ENCODE measurements around the gene AIG1. TPM values are rescaled to one million over a fixed set of nuclear protein-coding genes. Genes with fewer than 3 reads are reported as not detected.

The AIG1 gene
- total RNA-seq, 2 experiments from 2014 or later, result 11.7 to 12.1 TPM

DNA sequence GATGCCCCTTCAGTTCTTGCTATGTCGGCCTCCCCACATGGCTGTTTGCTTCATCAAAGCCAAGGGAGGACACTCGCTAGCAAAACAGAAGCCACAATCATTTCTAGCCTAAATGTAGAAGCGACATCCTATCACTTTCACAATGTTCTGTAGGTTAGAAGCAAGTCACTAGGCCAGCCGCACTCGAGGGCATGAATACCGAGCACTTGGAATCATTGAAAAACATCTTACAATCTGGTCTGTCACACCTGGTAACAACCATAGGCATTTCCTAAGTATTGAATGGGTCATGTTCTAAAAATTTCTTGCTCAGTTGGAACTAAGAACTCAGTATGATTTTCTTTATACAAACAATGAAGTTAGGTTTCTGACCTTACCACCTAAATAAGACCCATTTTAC lies 192.3 kb downstream of the AIG1 start:
- ChIA-PET CTCF (no interaction called here), POLR2A (no interaction called here)
- DNase-seq, result no peak
- H3K9me3 Mint-ChIP-seq, result no peaks in the 10 kb centered on the region
- H3K4me1 Mint-ChIP-seq, result no peaks in the 10 kb centered on the region
- no peak overlapping the region for H3K4me3 Mint-ChIP-seq
- H3K27ac Mint-ChIP-seq, result no peak overlapping the region
- no peaks in the 10 kb centered on the region for H3K27me3 Mint-ChIP-seq
- no peaks in the 10 kb centered on the region for H3K36me3 Mint-ChIP-seq (ENCODE audit: low read depth)

DNA sequence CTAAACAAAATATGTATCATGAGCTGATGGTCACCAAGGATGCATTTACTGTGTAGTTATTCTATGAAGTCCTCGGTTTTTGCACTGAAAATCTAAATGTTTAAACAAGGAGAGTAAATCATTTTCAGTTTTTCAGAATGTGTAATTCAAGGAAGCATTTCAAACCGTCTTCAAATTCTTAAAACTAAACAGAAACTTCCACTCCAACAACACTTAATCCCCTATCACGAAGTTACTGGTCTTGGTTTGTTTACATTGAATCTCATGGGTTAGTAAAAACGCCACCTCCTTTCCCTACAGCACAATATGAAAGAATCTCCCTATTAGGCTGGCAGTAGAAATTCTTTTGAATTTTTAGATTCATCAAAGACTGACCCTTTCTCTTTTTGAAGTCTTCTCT lies 192.9 kb downstream of the AIG1 start:
- no peaks in the 10 kb centered on the region for H3K36me3 Mint-ChIP-seq (ENCODE audit: low read depth)
- ChIA-PET CTCF (no interaction called here), POLR2A (no interaction called here)
- H3K4me3 Mint-ChIP-seq, result no peak overlapping the region
- H3K4me1 Mint-ChIP-seq, result no peaks in the 10 kb centered on the region
- no peak overlapping the region for H3K27ac Mint-ChIP-seq
- H3K27me3 Mint-ChIP-seq, result no peaks in the 10 kb centered on the region
- no peak for DNase-seq
- no peaks in the 10 kb centered on the region for H3K9me3 Mint-ChIP-seq

DNA sequence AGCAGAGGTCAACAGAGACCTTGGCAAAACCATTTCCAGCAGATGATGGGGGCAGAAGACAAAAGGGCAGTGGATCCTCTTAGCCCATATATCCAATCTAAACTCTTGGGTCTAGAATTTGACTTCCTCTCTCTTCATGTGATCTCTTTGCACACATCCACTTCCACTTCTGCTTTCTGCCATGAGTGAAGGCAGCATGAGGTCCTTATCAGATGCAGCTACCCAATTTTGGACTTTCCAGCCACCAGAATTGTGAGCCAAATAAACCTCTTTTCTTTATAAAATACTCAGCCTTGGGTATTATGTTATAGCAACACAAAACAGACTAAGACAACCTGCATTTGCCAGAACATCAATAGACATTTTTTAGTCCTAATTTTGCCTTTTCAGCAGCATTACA lies 198.3 kb downstream of the AIG1 start:
- Mint-ChIP-seq H3K27me3 (no peaks in the 10 kb centered on the region), H3K4me3 (no peak overlapping the region), H3K27ac (no peak overlapping the region), H3K9me3 (peaks cover 2% of the 10 kb centered on the region), H3K4me1 (no peaks in the 10 kb centered on the region), H3K36me3 (ENCODE audit: low read depth) (no peaks in the 10 kb centered on the region)
- POLR2A ChIA-PET, result no interaction called here
- DNase-seq, result no peak
- CTCF ChIA-PET, result no interaction called here

DNA sequence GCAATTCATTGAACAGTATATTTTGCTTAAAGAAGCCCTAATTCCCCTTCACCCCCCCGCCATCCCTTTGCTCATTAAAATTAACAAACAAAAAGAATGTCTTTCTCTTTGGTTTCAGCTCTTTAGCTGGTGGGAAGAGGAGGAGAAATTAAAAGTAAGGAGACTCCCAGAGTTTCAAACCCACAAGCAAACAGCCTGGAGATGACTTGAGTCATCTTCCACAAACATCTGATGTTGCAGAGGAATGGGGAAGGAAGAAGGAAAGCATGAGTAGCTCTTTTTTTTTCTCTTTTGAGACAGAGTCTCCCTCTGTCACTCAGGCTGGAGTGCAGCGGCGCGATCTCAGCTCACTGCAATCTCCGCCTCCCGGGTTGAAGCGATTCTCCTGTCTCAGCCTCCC lies 200.2 kb downstream of the AIG1 start:
- H3K27me3 Mint-ChIP-seq, result no peaks in the 10 kb centered on the region
- H3K4me1 Mint-ChIP-seq, result no peaks in the 10 kb centered on the region
- H3K4me3 Mint-ChIP-seq, result no peak overlapping the region
- POLR2A ChIA-PET, result no interaction called here
- no peak overlapping the region for H3K27ac Mint-ChIP-seq
- no peaks in the 10 kb centered on the region for H3K36me3 Mint-ChIP-seq (ENCODE audit: low read depth)
- DNase-seq, result no peak
- CTCF ChIA-PET, result interaction anchor here (1.4 to 1.7 kb wide), 2 partner anchors 13 to 14 kb away, joined by 4 read pairs; no protein-coding TSS in a partner anchor
- peaks cover 2% of the 10 kb centered on the region for H3K9me3 Mint-ChIP-seq

DNA sequence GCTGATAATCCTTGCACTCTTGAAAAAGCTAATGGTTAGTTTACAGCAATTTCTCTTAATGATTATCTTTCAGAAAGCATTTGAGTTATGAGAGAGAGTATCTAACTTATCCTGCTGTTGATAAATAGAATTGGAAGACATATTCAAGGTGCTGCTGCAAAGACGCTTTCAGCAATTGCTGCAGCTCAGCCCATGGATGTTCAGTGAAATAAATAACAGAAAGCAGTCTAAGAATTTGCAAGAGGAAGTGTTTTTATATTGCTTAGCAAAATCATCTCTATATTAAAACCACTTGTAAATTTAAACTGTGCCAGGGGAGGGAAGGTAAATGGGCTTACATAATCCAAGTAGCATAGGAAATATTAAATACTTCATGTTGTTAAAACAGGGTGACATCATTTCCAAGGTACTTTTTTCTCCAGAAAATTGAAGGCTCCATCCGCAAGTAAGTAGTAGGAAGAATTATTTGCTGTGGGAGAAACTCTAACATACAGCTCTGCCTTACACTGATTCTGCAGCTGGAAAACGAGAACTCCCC lies 201.3 kb downstream of the AIG1 start:
- H3K27ac Mint-ChIP-seq, result no peak overlapping the region
- DNase-seq, result no peak
- no peak overlapping the region for H3K4me3 Mint-ChIP-seq
- H3K27me3 Mint-ChIP-seq, result no peaks in the 10 kb centered on the region
- ChIA-PET POLR2A (no interaction called here), CTCF (interaction anchor here (1.4 to 1.7 kb wide), 2 partner anchors 12 to 13 kb away, joined by 4 read pairs; no protein-coding TSS in a partner anchor)
- H3K4me1 Mint-ChIP-seq, result no peaks in the 10 kb centered on the region
- H3K9me3 Mint-ChIP-seq, result peaks cover 2% of the 10 kb centered on the region
- H3K36me3 Mint-ChIP-seq (ENCODE audit: low read depth), result no peaks in the 10 kb centered on the region

DNA sequence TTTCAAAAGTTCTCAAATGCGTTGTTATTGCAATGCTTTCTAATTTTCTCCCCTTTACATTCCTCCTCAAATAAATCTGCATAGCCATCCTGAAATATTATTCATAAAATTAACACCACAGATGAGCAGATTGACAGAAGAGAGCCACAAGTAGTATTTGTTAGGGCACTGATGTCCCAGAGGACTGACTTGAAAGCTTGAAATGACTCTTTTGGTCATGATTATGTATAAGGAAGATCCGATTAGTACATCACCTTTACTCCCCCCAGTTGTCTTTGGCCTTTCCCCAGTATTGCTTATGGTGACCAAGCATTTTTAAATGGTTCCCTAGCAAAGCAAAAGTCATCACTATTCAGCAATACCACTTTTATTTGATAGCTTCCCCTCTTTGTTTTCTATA lies 202.2 kb downstream of the AIG1 start:
- CTCF ChIA-PET, result interaction anchor here (0.6 kb wide), 1 partner anchor 1275 kb away, joined by 4 read pairs; no protein-coding TSS in a partner anchor
- no peaks in the 10 kb centered on the region for H3K36me3 Mint-ChIP-seq (ENCODE audit: low read depth)
- POLR2A ChIA-PET, result no interaction called here
- peaks cover 2% of the 10 kb centered on the region for H3K9me3 Mint-ChIP-seq
- H3K4me1 Mint-ChIP-seq, result no peaks in the 10 kb centered on the region
- H3K27ac Mint-ChIP-seq, result no peak overlapping the region
- no peaks in the 10 kb centered on the region for H3K27me3 Mint-ChIP-seq
- no peak overlapping the region for H3K4me3 Mint-ChIP-seq
- DNase-seq, result no peak

DNA sequence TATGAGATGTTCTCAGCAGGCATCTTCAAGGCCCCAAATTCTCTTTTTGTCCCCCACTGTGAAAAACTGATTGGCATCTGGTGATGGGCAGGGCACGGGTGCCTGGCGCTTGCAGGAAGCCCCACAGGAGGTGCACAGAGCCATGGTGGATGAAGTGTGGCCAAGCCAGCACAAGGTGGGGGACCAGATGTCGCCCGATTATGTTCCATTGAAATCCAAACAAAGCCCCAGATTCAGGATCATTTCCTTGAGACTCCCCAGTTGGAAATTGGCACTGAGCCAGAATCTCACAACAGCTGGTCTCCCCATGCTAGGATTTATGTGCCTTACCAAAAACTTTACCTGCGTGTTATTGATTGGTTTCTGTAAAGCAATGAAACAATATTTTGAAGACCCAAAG lies 203.7 kb downstream of the AIG1 start:
- Mint-ChIP-seq H3K27ac (no peak overlapping the region), H3K27me3 (no peaks in the 10 kb centered on the region), H3K9me3 (no peaks in the 10 kb centered on the region), H3K36me3 (ENCODE audit: low read depth) (no peaks in the 10 kb centered on the region), H3K4me3 (no peak overlapping the region), H3K4me1 (no peaks in the 10 kb centered on the region)
- POLR2A ChIA-PET, result no interaction called here
- CTCF ChIA-PET, result no interaction called here
- DNase-seq, result no peak

DNA sequence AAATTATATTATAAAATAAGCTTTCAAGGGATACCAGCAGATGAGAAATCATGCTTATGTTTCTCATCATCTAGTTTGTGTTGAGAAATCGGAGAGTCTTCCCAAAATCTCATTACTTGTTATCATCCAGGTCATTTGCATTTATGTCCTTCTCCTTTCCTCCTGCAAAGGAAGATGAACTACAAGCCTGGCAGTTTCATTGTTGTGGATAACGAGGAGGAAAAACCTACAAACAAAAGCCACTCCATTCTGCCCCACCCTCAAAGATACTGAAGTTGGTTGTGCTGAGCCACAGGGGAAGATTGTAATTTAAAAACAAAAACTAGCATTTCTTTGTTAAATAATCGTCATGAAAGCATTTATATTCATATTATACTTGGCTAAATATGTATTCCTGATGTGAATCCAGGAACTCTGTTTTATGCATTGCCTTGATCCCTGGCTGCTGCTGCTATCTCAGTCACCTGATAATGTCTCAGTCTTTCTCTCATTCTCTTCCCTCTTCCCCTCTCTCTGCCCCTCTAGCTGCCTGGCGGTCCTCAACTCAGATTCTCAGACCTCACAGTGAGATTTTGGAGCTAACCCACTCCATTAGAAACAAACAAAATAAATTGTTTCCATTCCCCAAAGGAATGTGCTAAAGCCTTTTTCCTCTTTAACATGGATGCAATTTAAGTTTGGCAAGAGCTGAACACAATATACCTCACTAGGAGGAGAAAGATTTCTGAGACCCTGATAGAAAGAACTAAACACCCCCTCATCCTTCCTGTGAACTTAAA lies 204.5 kb downstream of the AIG1 start:
- ChIA-PET POLR2A (no interaction called here), CTCF (no interaction called here)
- no peaks in the 10 kb centered on the region for H3K9me3 Mint-ChIP-seq
- H3K27ac Mint-ChIP-seq, result no peak overlapping the region
- no peaks in the 10 kb centered on the region for H3K36me3 Mint-ChIP-seq (ENCODE audit: low read depth)
- no peak for DNase-seq
- no peaks in the 10 kb centered on the region for H3K4me1 Mint-ChIP-seq
- H3K27me3 Mint-ChIP-seq, result no peaks in the 10 kb centered on the region
- no peak overlapping the region for H3K4me3 Mint-ChIP-seq

DNA sequence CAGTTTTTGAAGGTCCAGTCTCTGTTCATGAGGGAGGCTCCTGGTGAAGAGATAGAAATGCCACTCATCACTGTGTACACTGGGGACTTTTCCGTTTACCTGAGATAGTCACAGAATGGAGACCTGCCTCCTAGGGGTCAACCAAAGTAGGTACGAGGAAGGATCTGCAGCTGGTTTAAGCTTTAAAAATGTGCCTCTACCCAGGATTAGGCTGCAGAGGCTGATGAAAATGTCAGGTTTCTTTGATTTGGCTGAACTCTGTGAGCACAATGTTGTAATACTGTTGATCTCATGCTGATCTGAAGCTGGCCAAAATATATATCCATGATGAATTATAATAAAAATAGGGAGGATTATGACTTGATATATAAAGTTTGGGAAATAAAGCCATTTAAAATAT lies 207.1 kb downstream of the AIG1 start:
- ChIA-PET POLR2A (no interaction called here), CTCF (interaction anchor here (0.8 kb wide), 1 partner anchor 31 kb away, joined by 3 read pairs; no protein-coding TSS in a partner anchor)
- no peak overlapping the region for H3K27ac Mint-ChIP-seq
- H3K27me3 Mint-ChIP-seq, result no peaks in the 10 kb centered on the region
- H3K4me1 Mint-ChIP-seq, result no peaks in the 10 kb centered on the region
- no peaks in the 10 kb centered on the region for H3K36me3 Mint-ChIP-seq (ENCODE audit: low read depth)
- no peak overlapping the region for H3K4me3 Mint-ChIP-seq
- no peak for DNase-seq
- peaks cover 7% of the 10 kb centered on the region for H3K9me3 Mint-ChIP-seq

DNA sequence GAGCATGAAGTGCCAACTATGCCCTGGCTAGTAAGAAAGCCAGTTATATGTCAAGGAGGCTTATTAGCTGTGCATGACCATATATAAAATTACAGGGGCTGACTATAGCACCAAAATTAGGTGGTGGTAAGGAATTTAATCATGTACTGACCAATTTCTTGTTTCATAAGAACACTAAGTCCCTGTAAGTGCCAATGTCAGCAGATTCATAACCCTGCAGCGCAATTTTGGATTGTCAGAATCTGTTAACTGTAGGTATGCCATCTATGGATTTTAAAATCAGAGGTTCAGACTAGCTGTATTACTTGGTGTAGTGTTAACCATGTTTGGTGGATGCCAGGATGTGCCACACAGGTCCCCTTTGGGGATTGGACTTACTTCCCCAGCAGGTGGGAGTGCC lies 207.8 kb downstream of the AIG1 start:
- Mint-ChIP-seq H3K27me3 (no peaks in the 10 kb centered on the region), H3K4me3 (no peak overlapping the region), H3K36me3 (ENCODE audit: low read depth) (no peaks in the 10 kb centered on the region), H3K27ac (no peak overlapping the region), H3K4me1 (no peaks in the 10 kb centered on the region), H3K9me3 (peaks cover 9% of the 10 kb centered on the region)
- POLR2A ChIA-PET, result no interaction called here
- no peak for DNase-seq
- CTCF ChIA-PET, result no interaction called here

DNA sequence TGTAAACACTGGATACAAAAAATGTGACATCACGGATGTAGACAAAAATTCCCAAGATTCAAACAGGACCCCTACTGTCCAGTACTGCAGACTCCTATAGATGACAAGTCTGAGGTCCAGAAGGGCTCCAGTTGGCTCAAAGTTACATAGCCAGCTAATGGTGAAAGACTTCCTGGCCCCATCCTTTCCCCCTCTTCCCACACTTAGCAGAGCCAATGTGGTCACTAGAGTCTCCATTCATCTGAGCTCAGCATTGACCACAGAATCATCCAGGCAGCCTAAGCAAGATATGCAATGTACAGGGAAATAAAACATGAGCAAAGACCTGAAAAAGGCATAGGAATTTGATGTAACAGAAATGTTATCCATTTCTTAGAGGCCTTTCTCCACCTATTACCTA lies 209.3 kb downstream of the AIG1 start:
- CTCF ChIA-PET, result interaction anchor here (1.2 kb wide), 1 partner anchor 23 kb away, joined by 3 read pairs; no protein-coding TSS in a partner anchor
- Mint-ChIP-seq H3K4me1 (peaks cover 3% of the 10 kb centered on the region), H3K27ac (no peak overlapping the region), H3K4me3 (no peak overlapping the region), H3K9me3 (peaks cover 16% of the 10 kb centered on the region), H3K27me3 (no peaks in the 10 kb centered on the region), H3K36me3 (ENCODE audit: low read depth) (no peaks in the 10 kb centered on the region)
- DNase-seq, result no peak
- POLR2A ChIA-PET, result no interaction called here

DNA sequence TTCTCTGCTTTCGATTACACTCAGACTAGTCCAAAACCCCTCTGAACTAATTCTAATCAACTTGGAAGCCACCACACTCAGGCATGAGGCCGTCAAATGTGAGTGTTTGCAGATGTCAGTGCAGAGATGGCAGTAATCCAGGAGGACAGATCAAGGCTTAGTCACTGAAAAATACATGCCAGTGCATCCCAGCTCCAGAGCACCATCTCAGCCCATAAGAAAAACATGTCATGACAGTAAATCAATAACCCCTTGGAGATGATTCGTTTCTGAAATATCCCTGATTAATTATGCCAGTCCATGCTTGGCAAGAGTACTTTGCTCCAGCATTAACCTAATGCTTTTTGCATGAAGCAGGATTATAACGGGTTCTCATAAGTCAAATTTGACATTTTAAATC lies 210.3 kb downstream of the AIG1 start:
- POLR2A ChIA-PET, result no interaction called here
- H3K4me1 Mint-ChIP-seq, result peaks cover 10% of the 10 kb centered on the region
- H3K9me3 Mint-ChIP-seq, result peaks cover 16% of the 10 kb centered on the region
- CTCF ChIA-PET, result no interaction called here
- H3K27ac Mint-ChIP-seq, result no peak overlapping the region
- H3K36me3 Mint-ChIP-seq (ENCODE audit: low read depth), result no peaks in the 10 kb centered on the region
- no peak for DNase-seq
- H3K27me3 Mint-ChIP-seq, result no peaks in the 10 kb centered on the region
- H3K4me3 Mint-ChIP-seq, result no peak overlapping the region

DNA sequence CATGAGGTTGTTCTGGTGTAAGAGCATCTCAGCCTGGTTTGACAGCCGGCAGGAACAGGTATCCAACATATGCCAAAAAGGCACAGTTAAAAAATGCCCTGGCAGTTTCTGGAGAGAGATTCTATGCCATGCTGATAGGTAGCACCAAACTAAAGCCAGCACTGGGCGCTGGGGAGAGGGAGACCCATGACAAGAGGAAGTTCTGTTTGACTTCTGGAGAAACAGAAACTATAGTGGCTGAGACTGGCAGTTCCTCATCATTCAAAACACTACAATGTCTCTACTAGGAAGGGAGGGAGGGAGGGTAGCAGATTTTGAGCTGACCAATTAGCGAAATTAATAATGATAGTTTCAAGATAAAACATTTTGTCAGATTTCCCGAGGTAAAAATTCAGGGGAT lies 215.7 kb downstream of the AIG1 start:
- Mint-ChIP-seq H3K27me3 (no peaks in the 10 kb centered on the region), H3K4me1 (peaks cover 19% of the 10 kb centered on the region), H3K4me3 (no peak overlapping the region), H3K9me3 (peaks cover 16% of the 10 kb centered on the region), H3K36me3 (ENCODE audit: low read depth) (no peaks in the 10 kb centered on the region), H3K27ac (peak overlapping the region; percentile 65)
- DNase-seq, result no peak
- POLR2A ChIA-PET, result no interaction called here
- CTCF ChIA-PET, result no interaction called here

DNA sequence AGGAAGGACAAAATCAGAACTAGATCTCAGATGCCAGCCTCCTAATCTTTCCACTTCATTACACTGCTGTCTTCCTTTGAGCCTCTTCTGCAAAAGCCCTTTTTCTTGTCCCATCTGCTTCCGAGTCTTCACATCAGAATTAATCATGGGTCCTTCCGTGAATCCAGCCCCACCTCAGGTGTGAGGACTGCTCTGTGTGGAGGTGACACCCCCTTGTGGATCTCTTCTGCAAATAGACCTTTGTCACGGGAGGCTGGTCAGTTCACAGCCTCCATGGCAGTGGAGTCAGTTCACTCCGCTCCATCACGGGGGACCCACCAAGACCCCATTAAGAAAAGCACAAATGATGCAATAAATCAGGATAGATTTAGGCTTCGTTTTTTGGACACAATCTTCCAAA lies 218.7 kb downstream of the AIG1 start:
- DNase-seq, result no peak
- H3K9me3 Mint-ChIP-seq, result peaks cover 2% of the 10 kb centered on the region
- no peaks in the 10 kb centered on the region for H3K27me3 Mint-ChIP-seq
- peaks cover 19% of the 10 kb centered on the region for H3K4me1 Mint-ChIP-seq
- no peaks in the 10 kb centered on the region for H3K36me3 Mint-ChIP-seq (ENCODE audit: low read depth)
- ChIA-PET CTCF (interaction anchor here (0.7 to 0.8 kb wide), 3 partner anchors 98 to 346 kb away, joined by 3 read pairs; no protein-coding TSS in a partner anchor), POLR2A (no interaction called here)
- H3K4me3 Mint-ChIP-seq, result no peak overlapping the region
- H3K27ac Mint-ChIP-seq, result no peak overlapping the region
